Ovary (tissue), 3 donors: ENCODE data around the gene PROM2.

Source experiments
- EP300 ChIP-seq: sonication (generic); formaldehyde crosslinking; IDR thresholded peaks from one replicate; pipeline ENCODE4 v1.6.1; 2017; ENCODE audit warnings: antibody characterized with exemption
- POLR2A ChIP-seq: fragments of 450-650 bp; IDR thresholded peaks from one replicate; pipeline ENCODE4 v1.6.1; 2017; ENCODE audit warnings: antibody characterized with exemption, mild to moderate bottlenecking, moderate library complexity
- TF ChIP-seq, protein P1 (sequence below), 3 donors: fragments of 450-650 bp in 2 of 3; fragments of 200-600 bp in 1 of 3; IDR thresholded peaks; one replicate each; pipeline versions ENCODE4 v1.5.1 to v1.8.0; 2016 to 2022; ENCODE audit warnings: antibody characterized with exemption in 3 of 3, mild to moderate bottlenecking in 1 of 3
- donor health status: DM: no; HTN: no; CAD: no.

DNA sequence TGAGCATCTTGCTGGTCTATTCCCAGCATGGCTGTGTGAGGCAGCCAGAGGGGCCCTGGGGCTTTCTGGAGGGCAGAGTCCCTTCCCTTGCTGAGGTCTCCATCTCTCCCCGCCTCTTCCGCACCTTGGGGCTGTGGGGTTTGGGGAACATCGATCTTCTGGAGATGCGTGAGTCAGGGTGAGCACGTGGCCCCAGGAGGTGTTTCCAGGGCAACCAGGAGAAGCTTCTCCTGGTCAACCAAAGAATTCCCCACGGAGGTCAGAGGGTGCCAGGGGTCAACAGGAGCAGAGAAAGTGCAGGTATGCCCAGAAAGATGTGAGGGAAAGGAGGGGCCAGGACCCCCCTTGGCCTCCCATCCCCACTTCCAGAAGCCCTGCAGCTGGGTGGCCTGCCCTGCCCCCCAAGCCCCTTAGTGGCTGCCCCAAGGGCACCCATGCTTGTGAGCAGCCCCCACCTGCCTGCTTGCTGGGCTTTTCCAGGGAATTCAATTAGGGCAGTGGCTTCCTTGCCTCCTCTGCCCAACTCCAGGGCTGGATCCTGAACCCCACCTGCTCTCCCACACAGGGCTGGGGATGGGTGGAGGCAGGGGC is 2.8 kb upstream of the PROM2 start:
- TF ChIP-seq POLR2A (no peak), EP300 (no peak)
- TF ChIP-seq, protein P1, sequence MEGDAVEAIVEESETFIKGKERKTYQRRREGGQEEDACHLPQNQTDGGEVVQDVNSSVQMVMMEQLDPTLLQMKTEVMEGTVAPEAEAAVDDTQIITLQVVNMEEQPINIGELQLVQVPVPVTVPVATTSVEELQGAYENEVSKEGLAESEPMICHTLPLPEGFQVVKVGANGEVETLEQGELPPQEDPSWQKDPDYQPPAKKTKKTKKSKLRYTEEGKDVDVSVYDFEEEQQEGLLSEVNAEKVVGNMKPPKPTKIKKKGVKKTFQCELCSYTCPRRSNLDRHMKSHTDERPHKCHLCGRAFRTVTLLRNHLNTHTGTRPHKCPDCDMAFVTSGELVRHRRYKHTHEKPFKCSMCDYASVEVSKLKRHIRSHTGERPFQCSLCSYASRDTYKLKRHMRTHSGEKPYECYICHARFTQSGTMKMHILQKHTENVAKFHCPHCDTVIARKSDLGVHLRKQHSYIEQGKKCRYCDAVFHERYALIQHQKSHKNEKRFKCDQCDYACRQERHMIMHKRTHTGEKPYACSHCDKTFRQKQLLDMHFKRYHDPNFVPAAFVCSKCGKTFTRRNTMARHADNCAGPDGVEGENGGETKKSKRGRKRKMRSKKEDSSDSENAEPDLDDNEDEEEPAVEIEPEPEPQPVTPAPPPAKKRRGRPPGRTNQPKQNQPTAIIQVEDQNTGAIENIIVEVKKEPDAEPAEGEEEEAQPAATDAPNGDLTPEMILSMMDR (IDR thresholded peaks at IDR 0.05) = no peak
